GM10248 (cell line): ENCODE results near the gene GALNT17.

Experiments
- CTCF ChIA-PET: fragments of 300-600 bp; sonication (Branson Sonifier 250); formaldehyde crosslinking; extraction: SDS; loops from one replicate; lab custom pipeline; 2021; ENCODE audit warnings: antibody characterized with exemption; lab: Yijun Ruan, JAX
- POLR2A ChIA-PET: fragments of 350-650 bp; sonication (Branson Sonifier 250); formaldehyde crosslinking; extraction: SDS; loops from one replicate; lab custom pipeline; 2020; ENCODE audit warnings: antibody characterized with exemption; lab: Yijun Ruan, JAX
- DNase-seq: peaks from one replicate; pipeline ENCODE4 v3.0.0; 2012; ENCODE audit errors: extremely low spot score
- TF ChIP-seq, protein P1 (sequence below): IDR thresholded peaks from 2 replicates; pipeline ENCODE4 v1.5.1; 2012; ENCODE audit warnings: mild to moderate bottlenecking, low read depth; ENCODE audit errors: extremely low read depth, missing control alignments, control extremely low read depth

The GALNT17 gene

DNA sequence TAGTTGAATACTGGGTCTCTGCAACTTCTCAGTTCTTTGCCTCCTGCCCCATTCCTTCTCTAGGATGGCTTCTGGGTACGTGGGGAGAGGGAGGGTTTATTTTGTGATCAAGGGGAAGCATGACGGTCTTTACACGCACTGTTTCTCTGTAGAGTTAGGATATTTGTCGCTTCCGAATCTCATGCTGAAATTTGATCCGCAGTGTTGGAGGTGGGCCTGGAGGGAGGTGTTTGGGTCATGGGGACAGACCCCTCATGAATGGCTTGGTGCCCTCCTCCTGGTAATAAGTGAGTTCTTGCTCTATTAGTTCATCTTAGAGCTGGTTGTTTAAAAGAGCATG lies 311.2 kb downstream of the GALNT17 start:
- CTCF ChIA-PET = no interaction called here
- POLR2A ChIA-PET = no interaction called here
- DNase-seq = no peak
- TF ChIP-seq, protein P1, sequence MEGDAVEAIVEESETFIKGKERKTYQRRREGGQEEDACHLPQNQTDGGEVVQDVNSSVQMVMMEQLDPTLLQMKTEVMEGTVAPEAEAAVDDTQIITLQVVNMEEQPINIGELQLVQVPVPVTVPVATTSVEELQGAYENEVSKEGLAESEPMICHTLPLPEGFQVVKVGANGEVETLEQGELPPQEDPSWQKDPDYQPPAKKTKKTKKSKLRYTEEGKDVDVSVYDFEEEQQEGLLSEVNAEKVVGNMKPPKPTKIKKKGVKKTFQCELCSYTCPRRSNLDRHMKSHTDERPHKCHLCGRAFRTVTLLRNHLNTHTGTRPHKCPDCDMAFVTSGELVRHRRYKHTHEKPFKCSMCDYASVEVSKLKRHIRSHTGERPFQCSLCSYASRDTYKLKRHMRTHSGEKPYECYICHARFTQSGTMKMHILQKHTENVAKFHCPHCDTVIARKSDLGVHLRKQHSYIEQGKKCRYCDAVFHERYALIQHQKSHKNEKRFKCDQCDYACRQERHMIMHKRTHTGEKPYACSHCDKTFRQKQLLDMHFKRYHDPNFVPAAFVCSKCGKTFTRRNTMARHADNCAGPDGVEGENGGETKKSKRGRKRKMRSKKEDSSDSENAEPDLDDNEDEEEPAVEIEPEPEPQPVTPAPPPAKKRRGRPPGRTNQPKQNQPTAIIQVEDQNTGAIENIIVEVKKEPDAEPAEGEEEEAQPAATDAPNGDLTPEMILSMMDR = no peak

DNA sequence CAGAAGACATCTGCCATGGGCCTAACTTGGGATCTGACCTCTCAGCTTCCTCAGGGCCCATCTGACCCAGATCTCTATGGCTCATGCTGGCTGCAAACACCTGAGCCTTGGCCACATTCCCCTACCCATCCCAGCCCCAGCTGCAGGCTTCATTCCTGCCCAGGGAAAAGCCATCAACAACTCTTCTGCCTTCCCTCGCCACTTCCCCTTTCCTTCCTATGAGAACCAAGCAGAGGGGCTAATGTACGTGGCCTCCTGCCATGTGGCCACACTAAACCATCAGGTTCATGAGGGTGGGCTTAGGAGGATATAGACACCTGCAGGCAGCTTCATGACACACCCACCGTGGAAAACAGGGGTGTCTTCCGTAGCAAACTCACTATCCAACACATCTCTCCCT lies 312.2 kb downstream of the GALNT17 start:
- ChIA-PET POLR2A (no interaction called here), CTCF (no interaction called here)
- TF ChIP-seq, protein P1 = no peak
- no peak for DNase-seq

DNA sequence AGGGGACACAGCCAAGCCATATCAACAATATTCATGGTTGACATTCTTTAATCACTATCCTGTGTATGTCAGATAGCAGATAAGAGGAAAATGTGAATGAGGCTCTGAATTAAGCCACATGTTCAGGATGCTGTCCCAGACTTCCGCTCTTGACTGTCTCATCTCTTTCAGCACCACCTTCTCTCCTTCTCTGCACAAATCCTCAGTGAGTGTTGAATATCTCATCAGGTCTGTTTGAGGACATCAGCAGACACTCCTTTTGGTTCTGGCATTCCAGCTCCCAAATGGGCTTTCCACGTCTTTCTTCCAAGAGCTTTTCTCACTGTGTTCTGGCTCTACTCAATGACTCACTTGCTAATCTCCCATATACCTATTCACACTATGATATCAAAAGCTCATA lies 321.7 kb downstream of the GALNT17 start:
- CTCF ChIA-PET = no interaction called here
- POLR2A ChIA-PET = no interaction called here
- TF ChIP-seq, protein P1 = no peak

DNA sequence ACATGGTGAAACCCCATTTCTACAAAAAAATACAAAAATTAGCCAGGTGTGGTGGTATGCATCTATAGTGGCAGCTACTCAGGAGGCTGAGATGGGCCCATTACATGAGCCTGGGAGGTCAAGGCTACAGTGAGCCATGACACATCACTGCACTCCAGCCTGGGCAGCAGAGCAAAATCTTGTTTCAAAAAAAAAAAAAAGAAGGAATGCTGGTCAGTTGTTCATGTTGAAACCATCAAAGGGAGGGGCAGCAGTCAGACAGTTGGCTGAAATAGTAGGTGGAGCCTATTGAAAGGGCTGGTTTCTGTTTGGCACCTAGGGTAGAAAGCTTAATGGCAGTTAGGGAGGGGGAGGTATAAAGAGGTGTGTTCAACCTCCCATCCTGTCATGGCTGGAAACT lies 323.0 kb downstream of the GALNT17 start:
- ChIA-PET POLR2A (no interaction called here), CTCF (interaction anchor here (1.6 kb wide), 1 partner anchor 23 kb away, joined by 3 read pairs; no protein-coding TSS in a partner anchor)
- DNase-seq = no peak
- TF ChIP-seq, protein P1 = no peak

More for the DNA sequence above, 321.7 kb downstream of the GALNT17 start:
- no peak for DNase-seq

DNA sequence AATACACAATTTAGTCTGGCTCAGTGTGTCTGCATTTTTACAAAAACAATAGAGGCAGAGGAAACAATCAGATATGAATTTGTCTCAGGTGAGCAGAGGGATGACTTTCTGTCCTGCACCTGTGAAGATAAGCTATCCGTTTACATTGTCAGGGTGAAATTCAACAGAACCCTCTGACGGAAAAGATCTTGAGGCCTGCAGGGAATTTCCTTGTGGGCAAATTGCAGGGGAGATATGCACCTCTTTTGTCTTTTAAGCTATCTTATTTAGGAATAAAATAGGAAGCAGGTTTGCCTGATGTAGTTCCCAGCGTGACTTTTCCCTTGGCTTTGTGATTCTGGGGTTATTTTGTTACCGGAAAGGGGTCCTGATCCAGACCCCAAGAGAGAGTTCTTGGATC lies 325.1 kb downstream of the GALNT17 start:
- TF ChIP-seq, protein P1 = no peak
- ChIA-PET POLR2A (no interaction called here), CTCF (no interaction called here)
- DNase-seq = no peak

DNA sequence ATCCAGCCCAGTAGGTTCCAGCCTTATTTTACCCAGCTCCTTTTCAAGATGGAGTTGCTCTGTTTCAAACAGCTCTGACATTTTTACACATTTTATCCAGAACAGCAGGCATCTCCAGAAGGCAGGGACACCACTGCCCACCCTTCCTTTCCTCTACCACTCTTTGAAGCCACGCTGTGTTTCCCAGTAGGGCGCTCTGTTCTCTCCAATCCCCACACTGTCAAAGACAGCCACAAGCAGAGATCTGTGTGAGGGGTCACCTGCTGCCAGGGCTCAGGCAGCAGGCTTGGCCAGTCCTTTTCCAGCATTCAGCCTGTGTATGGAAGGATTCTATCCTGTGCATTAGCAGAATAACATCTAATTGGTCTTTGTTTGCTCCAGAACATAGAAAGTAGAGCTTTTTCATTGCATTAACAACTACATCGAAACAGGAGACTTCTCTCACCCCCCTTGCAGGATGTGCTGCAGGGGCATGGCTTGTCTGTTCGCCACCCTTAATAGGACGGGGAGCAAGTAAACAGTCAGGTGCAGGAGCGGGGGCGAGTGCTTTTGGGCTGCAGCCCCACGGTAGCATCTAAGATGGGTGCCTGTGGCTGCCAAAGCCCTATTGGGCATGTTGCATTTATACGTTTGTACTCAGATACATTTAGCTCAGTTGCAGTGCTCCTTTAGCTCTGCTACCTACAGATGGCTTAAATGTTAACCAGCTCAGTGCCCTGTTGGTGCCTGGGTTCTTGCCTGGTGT lies 326.1 kb downstream of the GALNT17 start:
- ChIA-PET POLR2A (no interaction called here), CTCF (no interaction called here)
- TF ChIP-seq, protein P1 = no peak
- no peak for DNase-seq

DNA sequence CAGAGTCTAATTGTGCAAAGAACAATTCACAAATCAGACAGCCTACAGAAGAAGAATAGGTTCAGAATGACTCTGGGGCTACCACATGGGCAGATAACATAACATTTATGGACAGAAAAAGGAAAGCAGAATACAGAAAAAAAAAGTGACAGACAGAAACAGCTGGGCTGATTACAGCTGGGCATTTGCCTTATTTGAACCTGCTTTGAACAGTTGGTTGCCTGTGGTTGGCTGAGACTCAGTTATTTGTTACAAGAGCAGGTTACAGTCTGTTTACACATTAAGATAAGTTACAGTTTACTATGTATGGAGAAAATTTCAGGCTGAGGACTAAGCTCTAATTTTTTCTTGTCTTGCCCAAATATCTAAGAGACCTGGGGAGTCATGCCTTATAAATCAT lies 327.2 kb downstream of the GALNT17 start:
- ChIA-PET POLR2A (no interaction called here), CTCF (no interaction called here)
- DNase-seq = no peak
- TF ChIP-seq, protein P1 = no peak
